ENCODE measurements around the gene B4GALT2. TPM values are rescaled to one million over a fixed set of nuclear protein-coding genes. Genes with fewer than 3 reads are reported as not detected.
A peak's percentile ranks its signal among the peaks of the same experiment; 100 is the strongest.

The B4GALT2 gene
- total and polyA plus RNA-seq, 9 of the 15 experiments (the other 6 are each of a cell fraction or from before 2014, with no cell fraction given): 1.3 to 86.8 (median 43.8) TPM

- TF ChIP-seq PATZ1 (CRISPR knock-in tag; IDR thresholded peaks at IDR 0.05; ENCODE audit: borderline replicate concordance) (0 out of 2 replicates have a peak, but pooled peaks have one; percentile 54), ERF (CRISPR knock-in tag; IDR thresholded peaks at IDR 0.05) (peak; percentile 17; the same call in 1 of the 2 replicates), GATAD2B (IDR thresholded peaks at IDR 0.05; ENCODE audit: borderline replicate concordance) (no peak), ZNF830 (CRISPR knock-in tag; IDR thresholded peaks at IDR 0.05) (no peak), ZNF224 (CRISPR knock-in tag; IDR thresholded peaks at IDR 0.05) (no peak), MAFK (IDR thresholded peaks at IDR 0.05; ENCODE audit: low read length) (no peak), THRA (IDR thresholded peaks at IDR 0.05) (no peak), POLR2AphosphoS2 (IDR thresholded peaks at IDR 0.05; ENCODE audit: low read length) (no peak), ZNF740 (CRISPR knock-in tag; IDR thresholded peaks at IDR 0.05) (peak; percentile 8; the same call in 1 of the 2 replicates), ZNF740 (tag; IDR thresholded peaks at IDR 0.05) (no peak; a peak in 1 of 4 replicates), ARID1B (IDR thresholded peaks at IDR 0.05) (0 out of 2 replicates have a peak, but pooled peaks have one; percentile 49), ZNF717 (CRISPR knock-in tag; IDR thresholded peaks at IDR 0.05) (no peak), MLX (CRISPR knock-in tag; conservative IDR thresholded peaks at IDR 0.05) (no peak; a peak in 1 of 4 replicates), CSDE1 (IDR thresholded peaks at IDR 0.05) (no peak), ZBED1 (IDR thresholded peaks at IDR 0.05) (no peak), PCBP1 (IDR thresholded peaks at IDR 0.05; ENCODE audit: low read depth, low read length, poor library complexity, severe bottlenecking) (peak; percentile 70), ZKSCAN8 (CRISPR knock-in tag; IDR thresholded peaks at IDR 0.05) (no peak), DEAF1 (CRISPR knock-in tag; IDR thresholded peaks at IDR 0.05) (no peak), MYC (IDR thresholded peaks at IDR 0.05; ENCODE audit: low read depth, low read length) (0 out of 2 replicates have a peak, but pooled peaks have one; percentile 25), MYC (CRISPR knock-in tag; IDR thresholded peaks at IDR 0.05; ENCODE audit: borderline replicate concordance, low read depth) (no peak), NFIX (CRISPR knock-in tag; IDR thresholded peaks at IDR 0.05; ENCODE audit: low read depth) (no peak), FOXJ3 (CRISPR knock-in tag; IDR thresholded peaks at IDR 0.05) (no peak)
Measured at GRCh38 chr1:43975249-43975961, 3.6 kb upstream of the B4GALT2 start (continued).

All from K562 (cell line).